Endothelial cell (in vitro differentiated cells): ENCODE results near the gene COG5. TPM values are rescaled to one million over a fixed set of nuclear protein-coding genes. Genes with fewer than 3 reads are reported as not detected.
"Not testable (repeated sequence)": the region's sequence is repeated elsewhere in the genome, so short reads cannot be mapped to it uniquely, and the experiment has no call there.

ENCODE experiments used
- DNase-seq: peaks from one replicate; pipeline ENCODE4 v3.0.0; 2021; ENCODE audit warnings: low spot score
- H3K27ac Mint-ChIP-seq: one replicate; pipeline ENCODE4 v1.8.0; 2021; ENCODE audit warnings: mixed read lengths, inconsistent platforms; ENCODE audit not compliant: unreplicated experiment
- H3K27me3 Mint-ChIP-seq: one replicate; pipeline ENCODE4 v1.8.0; 2021; ENCODE audit warnings: mild to moderate bottlenecking, moderate library complexity, mixed read lengths, inconsistent platforms; ENCODE audit not compliant: unreplicated experiment
- H3K36me3 Mint-ChIP-seq: one replicate; pipeline ENCODE4 v1.8.0; 2021; ENCODE audit warnings: mild to moderate bottlenecking, low read depth, mixed read lengths, inconsistent platforms; ENCODE audit not compliant: unreplicated experiment
- H3K4me1 Mint-ChIP-seq: one replicate; pipeline ENCODE4 v1.8.0; 2021; ENCODE audit warnings: mild to moderate bottlenecking, mixed read lengths, inconsistent platforms; ENCODE audit not compliant: unreplicated experiment
- H3K4me3 Mint-ChIP-seq: one replicate; pipeline ENCODE4 v1.8.0; 2021; ENCODE audit warnings: mild to moderate bottlenecking, mixed read lengths, inconsistent platforms; ENCODE audit not compliant: unreplicated experiment
- H3K9me3 Mint-ChIP-seq: one replicate; pipeline ENCODE4 v1.8.0; 2021; ENCODE audit warnings: mixed read lengths, inconsistent platforms; ENCODE audit not compliant: unreplicated experiment
- CTCF ChIP-seq: fragments of 200-600 bp; sonication (generic); IDR thresholded peaks from one replicate; pipeline ENCODE4 v1.5.0; 2021; ENCODE audit warnings: antibody characterized with exemption; ENCODE audit not compliant: unreplicated experiment
- total RNA-seq: library from RNA; stranded (reverse); fragmentation: NEBNext Ultra II Directional; extraction: Animal tissue kit (Norgen Biotek cat#: 25700); gene quantifications from one replicate; pipeline ENCODE4 v1.2.1, GENCODE V29; 2021; ENCODE audit not compliant: unreplicated experiment

The COG5 gene
- total RNA-seq, 1 donor from 2014 or later: 26.7 TPM

GRCh38 chr7:107255602-107256001 lies 308.1 kb downstream of the COG5 start:
- Mint-ChIP-seq H3K4me3 (no peak overlapping the region), H3K27me3 (no peaks in the 10 kb centered on the region), H3K9me3 (no peaks in the 10 kb centered on the region), H3K27ac (no peak overlapping the region), H3K4me1 (no peaks in the 10 kb centered on the region), H3K36me3 (no peaks in the 10 kb centered on the region)
- no peak for TF ChIP-seq CTCF
- DNase-seq: no peak

DNA sequence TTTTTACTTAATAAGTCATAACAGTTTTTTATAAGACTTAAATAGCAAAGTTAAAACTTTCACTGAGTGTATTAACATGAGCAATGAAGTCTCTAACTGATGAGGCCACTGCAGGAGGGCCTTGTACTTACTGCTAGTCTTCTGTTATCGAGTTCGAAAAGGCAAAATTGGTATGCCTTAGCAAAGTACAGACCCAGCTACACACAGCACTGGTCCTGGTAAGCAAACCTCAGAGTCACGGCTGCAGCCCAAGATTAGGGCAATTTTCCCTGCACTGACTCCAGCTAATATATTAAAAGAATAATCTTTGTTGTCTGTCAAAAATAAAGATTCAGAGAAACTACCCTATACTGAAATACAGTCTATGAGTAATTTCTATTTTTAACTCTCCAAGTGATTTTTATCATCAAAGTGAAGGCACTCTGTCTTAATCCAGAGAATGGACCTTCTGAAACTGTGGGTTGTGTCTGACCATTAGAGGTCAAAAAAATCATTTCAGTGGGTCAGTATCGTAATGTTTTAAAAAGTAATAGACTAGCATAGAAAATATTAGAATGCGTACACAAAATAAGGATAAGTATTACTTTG lies 309.2 kb downstream of the COG5 start:
- H3K27me3 Mint-ChIP-seq: no peaks in the 10 kb centered on the region
- H3K4me1 Mint-ChIP-seq: no peaks in the 10 kb centered on the region
- no peak for TF ChIP-seq CTCF
- H3K4me3 Mint-ChIP-seq: no peak overlapping the region
- H3K9me3 Mint-ChIP-seq: no peaks in the 10 kb centered on the region
- no peak overlapping the region for H3K27ac Mint-ChIP-seq
- DNase-seq: no peak
- H3K36me3 Mint-ChIP-seq: no peaks in the 10 kb centered on the region

DNA sequence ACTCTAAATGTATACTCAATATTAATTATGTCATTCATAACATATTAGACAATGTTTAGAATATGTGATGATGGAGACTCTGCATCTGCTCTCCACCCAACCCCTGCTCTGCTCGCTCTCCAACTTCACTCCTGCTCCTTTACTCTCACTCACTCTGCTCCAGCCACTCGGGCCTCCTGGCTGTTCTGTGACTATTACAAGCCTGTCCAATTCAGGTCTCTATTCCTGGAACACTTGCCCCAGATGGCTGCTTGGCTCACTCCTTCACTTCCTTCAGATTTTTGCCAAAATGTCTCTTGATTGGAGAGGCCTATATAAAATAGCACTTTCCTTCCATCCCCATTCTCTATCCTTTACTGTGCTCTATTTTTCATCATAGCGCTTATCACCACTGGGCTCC lies 310.1 kb downstream of the COG5 start:
- no peak for TF ChIP-seq CTCF
- no peaks in the 10 kb centered on the region for H3K9me3 Mint-ChIP-seq
- no peak overlapping the region for H3K4me3 Mint-ChIP-seq
- no peaks in the 10 kb centered on the region for H3K36me3 Mint-ChIP-seq
- no peak for DNase-seq
- H3K27me3 Mint-ChIP-seq: no peaks in the 10 kb centered on the region
- H3K4me1 Mint-ChIP-seq: no peaks in the 10 kb centered on the region
- H3K27ac Mint-ChIP-seq: no peak overlapping the region

DNA sequence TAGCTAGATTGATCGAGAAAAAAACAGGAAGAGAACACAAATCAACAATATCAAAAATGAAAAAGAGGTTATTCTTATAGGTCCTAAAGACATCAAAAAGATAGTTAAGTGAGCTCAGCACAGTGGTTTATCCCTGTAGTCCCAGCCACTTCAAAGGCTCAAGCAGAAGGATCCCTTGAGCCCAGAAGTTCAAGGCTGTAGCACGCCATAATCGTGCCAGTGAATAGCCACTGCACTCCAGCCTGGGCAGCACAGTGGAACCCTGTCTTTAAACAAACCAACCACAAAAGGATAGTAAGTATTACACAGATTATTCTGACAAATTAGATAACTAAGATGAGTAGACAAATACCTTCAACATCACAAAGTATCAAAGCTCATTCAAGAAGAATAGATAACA lies 311.8 kb downstream of the COG5 start:
- Mint-ChIP-seq H3K9me3 (no peaks in the 10 kb centered on the region), H3K27me3 (no peaks in the 10 kb centered on the region), H3K27ac (no peak overlapping the region), H3K4me1 (no peaks in the 10 kb centered on the region), H3K4me3 (no peak overlapping the region), H3K36me3 (peaks cover 3% of the 10 kb centered on the region)
- DNase-seq: no peak
- no peak for TF ChIP-seq CTCF

DNA sequence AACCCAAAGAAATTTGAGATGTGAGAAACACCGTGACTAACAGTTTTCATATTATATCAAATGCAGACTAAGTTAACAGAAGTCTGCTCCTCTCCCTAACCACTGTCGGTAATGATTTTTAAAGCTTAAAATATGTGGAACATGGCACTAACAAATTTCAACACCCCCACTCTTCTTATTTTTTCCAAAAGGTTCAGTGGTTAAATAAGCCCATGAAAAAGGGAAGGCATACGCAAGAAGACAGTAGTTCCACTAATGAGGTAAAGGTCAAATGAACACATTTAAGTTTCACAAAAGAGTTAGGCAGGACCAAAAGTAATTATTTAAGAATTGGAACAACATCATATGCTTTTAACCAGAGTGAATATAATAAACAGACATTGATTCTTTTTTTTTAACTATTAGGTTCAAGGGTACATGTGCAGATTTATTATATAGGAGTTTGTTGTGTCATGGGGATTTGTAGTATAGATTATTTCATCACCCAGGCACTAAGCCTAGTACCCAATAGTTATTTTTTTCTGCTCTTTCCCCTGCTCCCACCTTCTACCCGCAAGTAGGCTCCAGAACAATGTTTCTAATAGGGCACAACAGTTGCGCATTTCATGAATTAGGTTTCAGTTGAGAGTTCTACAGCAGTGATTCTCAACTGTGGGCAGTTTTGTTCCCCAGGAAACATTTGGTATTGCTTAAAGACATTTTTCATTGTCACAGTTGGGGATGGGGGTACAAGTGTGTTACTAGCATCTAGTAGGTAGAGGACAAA lies 315.0 kb downstream of the COG5 start:
- Mint-ChIP-seq H3K36me3 (peaks cover 30% of the 10 kb centered on the region), H3K4me3 (no peak overlapping the region), H3K27ac (no peak overlapping the region), H3K4me1 (no peaks in the 10 kb centered on the region), H3K27me3 (no peaks in the 10 kb centered on the region), H3K9me3 (no peaks in the 10 kb centered on the region)
- no peak for DNase-seq
- TF ChIP-seq CTCF: no peak

- not testable (repeated sequence) for H3K4me3 Mint-ChIP-seq, H3K27ac Mint-ChIP-seq, H3K27me3 Mint-ChIP-seq, DNase-seq, H3K9me3 Mint-ChIP-seq, H3K4me1 Mint-ChIP-seq
- peaks cover 39% of the 10 kb centered on the region for H3K36me3 Mint-ChIP-seq
Observed at GRCh38 chr7:107246836-107247235, 316.9 kb downstream of the COG5 start.
